Measurements from ENCODE around the gene GMPS.
"Not testable (repeated sequence)": the region's sequence is repeated elsewhere in the genome, so short reads cannot be mapped to it uniquely, and the experiment has no call there.

Gene GMPS

DNA sequence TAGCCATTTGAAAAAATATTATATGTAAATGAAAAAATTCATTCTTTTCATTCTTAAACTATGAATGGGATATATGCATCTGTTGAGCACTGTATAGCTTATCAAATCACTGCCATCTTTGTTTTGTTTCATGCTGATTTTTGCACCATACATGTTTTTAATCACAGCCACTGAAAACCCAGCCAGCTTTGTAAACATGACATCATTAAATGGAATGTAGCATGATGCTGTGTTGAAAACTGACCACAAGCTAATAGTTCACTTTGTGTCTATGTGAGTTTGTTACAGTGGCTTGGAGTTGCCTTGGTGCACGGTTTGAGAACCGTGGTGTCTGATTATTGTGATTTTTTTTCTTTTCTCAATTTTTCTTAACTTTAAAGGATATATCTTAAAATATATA, 75.7 kb downstream of the GMPS start:
- no peak for DNase-seq

DNA sequence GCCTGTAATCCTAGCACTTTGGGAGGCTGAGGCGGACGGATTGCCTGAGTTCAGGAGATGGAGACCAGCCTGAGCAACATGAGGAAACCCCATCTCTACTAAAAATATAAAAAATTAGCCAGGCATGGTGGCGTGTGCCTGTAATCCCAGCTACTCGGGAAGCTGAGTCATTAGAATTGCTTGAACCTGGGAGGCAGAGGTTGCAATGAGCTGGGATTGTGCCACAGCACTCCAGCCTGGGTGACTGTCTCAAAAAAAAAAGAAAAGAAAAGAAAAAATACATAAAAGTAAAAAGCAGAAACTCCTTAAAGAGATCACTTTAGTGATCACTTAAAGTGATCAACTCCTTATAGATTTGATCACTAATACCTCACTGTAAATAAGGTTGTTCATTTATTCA, 78.0 kb downstream of the GMPS start:
- DNase-seq = no peak

DNA sequence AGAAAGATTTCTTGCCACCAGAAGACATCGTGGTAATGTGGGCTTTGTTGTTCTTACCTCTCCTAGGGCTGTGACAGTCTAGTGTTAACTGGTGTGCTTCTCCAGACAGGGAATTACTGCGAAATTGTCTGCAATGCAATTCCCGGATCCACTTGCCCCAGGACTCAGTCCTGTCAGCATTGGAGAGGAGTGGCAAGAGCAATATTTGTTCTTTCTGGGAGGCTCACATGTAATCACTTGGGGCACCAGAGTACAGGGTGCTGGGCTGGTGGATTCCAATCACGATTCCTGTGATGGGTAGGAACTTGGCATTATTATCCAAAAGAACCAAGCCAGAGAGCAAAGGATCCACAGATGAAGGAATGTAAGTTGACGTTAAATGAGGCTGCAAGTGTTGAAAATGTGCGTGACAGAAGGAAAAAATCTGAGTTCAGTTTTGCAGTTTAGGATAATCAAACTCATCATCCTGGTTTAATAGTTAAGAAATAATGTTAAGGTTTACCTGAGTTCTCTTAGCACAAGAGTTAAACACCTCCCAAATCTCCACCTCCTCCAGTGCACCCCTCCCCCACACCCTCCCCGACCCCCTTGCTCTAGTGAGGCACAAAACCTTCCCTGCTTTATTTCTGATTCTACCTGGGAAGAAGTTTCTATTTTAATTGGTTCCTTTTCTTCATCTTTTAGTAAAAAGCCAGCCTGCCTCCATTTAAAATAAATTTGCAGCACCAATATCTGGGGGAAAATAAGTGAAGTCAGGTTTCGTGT, 79.2 kb downstream of the GMPS start:
- no peak for DNase-seq

DNA sequence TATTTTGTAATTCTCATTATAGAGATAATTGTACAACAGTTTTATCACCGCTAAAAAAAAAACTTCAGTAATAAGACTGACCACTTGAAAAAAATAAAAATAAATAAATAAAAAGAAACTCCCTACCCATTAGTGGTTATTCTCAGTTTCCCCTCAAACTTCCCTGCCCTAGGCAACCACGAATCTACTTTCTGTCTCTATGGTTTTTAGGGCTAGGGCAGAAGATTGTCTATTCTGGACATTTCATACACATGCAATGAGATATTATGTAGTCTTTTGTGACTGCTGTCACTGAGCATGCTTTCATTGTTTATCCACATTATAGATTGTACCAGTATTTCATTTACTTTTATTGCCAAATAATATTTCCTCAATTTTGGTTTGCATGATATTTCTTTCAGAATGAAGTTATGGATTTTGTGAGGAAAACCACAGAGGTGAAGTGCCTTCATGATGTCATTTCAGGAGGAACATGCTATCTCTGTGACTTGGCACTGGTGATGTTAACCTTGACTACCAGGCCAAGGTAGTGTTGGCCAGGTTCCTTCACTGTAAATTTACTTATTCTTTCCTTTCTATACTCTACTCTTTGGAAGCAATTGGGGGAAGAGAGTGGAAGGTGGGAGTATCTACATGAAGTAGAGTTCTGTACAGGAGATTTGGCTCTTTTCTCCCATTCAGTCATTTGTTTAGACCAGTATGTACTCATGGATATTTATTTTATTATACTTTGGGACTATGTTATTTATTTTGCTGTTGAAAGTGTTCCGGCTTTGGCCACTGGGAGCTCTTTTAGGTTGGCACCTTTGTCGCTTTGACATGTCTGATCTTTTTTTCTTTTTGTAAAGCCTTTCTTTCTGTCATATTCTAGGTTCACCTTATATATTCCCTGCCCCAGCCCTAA, 86.3 kb downstream of the GMPS start:
- DNase-seq = no peak

DNA sequence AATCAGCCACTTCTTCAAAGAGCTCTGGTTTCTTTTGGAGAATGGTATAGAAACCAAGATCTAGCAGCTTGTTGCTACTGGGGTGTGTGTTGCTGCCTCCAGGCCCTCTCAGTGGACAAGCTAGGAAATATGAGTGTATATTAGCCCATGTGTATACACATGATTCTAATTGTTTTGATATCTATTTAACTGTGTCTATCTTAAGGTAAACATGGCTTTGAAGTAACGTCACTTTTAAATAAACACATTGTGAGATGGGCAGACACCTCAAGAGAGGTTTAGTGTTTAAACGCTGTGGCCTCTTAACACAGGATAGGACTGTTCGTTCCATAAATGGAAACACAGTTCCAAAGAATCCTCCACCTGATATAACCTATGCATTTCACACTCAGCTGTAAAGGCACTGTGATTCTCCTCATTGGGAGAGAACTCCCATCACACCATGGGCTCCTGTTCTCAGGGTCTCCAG, 87.0 kb downstream of the GMPS start:
- DNase-seq = no peak

DNA sequence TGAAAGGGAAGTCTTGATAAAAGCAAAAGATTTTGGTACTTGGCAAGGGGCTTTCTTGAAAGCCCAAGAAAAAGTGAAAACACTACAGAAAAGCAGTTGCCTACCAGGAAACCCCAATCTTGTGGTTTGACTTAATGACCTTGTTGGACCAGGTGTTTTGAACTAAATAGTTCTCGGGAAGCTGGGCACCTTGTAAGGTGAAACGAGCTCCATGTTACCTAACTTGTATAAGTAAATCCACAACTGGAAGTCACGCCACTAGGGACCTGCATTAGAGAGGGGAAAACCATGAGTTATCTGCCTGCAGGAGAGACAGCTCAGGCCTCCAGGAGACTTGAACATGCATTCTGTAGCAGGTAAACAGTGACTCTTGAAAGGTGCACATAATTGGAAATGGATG, 88.2 kb downstream of the GMPS start:
- DNase-seq = no peak

DNA sequence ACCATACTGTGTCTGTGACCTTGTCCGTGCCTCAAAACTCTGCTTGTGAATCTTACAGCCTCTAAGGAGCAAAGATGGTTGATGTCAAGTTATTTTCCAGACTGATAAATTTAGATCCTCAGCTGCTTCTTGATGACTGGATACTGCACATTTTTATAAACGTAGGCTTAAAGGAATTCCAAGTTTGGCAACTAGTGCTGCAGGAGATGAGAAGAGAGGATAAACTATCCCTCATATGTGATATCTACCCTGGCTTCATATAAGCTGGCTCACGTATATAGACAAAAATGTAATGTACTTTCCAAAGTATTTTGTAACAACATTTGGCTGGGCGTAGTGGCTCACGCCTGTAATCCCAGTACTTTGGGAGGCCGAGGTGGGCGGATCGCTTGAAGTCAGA, 89.6 kb downstream of the GMPS start:
- no peak for DNase-seq

DNA sequence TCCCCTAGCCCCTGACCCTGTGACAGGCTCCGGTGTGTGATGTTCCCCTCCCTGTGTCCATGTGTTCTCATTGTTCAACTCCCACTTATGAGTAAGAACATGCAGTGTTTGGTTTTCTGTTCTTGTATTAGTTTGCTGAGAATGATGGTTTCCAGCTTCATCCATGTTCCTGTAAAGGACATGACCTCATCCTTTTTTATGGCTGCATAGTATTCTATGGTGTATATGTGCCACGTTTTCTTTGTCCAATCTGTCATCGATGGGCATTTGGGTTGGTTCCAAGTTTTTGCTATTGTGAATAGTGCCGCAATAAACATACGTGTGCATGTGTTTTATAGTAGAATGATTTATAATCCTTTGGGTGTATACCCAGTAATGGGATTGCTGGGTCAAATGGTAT, 90.6 kb downstream of the GMPS start:
- DNase-seq = not testable (repeated sequence)

DNA sequence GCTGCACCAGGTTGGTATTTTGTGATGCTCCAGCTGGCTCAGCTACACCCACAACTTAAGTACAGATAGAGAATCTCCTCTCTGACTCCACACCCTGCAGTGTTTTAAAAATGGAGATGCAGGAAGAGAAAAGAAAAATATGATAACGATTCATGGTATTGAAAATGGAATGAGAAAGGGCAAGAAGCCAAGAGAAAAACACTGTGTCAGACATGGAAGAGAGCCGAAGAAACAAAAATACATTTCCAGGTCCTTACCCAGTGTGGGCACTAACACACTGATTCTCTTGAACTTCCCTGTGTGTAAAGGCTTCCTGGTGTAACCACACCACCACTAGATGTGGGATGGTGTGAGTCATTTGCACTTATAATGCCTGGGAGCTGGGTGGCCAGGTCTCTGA, 93.1 kb downstream of the GMPS start:
- no peak for DNase-seq

DNA sequence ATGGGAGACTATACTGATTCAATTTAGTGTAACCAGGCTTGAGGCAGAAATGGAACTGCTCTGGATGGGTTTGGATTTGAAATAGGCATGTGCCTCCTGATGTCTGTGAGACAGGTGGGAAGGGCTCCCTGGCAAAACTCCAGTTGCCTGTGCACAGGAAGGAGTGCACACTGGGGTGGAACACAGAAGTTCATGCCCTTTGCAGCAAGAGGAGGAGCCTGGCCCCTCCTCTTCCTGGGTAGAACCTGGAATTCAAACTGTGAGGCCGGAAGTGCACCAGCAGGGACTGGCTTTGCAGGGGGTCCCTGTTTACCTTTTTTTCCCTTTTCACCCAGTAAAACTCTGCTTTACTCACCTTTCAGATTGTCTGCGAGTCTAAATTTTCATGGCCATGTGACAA, 99.9 kb downstream of the GMPS start:
- DNase-seq = no peak

DNA sequence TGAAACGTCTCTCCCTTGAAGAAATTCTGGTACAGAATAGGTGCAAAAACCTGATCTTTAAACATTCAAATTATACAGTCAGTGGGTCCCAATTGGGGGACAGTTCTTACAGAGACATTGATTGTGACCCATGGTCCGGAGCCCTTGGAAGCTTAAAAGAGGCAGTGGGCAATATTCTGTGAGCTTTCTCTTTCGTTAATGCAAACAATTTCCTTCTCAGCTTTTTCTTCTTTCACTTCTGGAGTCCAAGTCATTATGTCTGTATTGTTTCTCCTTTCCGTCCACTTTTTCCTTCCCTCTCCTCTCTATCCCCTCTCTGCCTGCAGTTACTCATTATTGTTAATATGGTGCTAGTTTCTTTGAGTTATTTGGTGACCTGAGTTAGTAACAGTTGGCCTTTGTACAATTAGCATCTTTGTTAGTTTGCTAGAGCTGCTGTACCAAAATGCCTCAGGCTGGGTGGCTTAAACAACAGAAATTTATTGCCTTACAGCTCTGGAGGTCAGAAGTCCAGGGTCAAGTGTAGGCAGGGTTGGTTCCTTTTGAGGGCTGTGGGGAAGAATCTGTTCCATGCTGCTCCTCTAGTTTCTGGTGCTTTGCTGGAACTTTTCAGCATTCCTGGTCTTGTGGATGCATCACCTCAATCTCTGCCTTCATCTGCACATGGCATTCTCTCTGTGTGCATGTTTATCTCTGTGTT, 102.6 kb downstream of the GMPS start:
- DNase-seq = no peak

DNA sequence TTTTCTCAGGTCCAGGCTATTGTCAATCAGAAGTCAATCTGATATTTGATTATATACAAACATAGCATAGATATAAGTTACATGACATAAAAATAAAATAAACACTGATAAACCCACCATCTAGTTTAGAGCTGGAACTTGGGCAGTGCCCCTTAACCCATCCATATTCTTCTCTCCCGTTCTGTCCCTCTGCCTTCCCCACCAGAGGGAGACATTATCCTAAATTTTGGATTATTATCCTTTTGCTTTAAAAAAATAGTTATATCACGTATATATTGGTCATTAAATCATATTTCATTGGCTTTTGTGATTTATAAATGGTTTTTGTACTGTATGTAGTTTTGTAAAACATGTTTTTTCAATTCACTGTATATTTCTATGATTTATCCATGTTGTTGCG, 107.9 kb downstream of the GMPS start:
- no peak for DNase-seq

DNA sequence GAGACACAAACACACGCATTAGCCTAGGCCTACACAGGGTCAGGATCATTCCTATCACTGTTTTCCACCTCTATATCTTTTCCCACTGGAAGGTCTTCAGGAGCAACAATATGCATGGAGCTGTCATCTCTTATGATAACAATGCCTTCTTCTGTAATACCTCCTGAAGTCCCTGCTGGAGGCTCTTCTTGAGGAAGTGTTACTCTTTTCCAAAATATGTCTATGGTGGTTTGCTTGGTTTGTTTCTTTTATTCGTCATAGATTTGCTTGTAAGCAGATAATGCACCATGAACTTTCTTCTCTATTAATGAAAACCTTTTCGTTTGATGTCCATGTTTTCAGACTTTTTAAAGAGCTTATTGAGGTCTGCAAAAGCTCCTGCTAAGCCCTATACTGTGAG, 109.3 kb downstream of the GMPS start:
- DNase-seq = no peak

DNA sequence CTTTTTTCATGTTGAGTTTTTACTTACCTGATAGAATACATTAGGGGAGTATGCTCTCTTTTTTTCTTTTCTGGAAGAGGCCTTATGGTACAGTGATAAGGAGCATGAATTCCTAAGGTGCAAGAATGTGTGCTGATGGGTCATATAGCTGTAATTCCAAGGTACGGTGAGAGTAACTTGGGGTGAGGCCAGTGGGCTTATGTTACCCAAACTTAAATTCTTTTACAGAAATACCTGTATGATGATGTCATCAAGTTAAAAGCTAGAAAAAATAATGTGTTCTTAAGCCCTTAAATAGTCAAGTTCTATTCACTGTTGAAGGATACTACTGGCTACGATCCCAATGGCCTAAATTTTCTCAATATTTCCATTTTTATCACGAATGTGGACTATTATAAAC, 111.2 kb downstream of the GMPS start:
- DNase-seq = no peak

DNA sequence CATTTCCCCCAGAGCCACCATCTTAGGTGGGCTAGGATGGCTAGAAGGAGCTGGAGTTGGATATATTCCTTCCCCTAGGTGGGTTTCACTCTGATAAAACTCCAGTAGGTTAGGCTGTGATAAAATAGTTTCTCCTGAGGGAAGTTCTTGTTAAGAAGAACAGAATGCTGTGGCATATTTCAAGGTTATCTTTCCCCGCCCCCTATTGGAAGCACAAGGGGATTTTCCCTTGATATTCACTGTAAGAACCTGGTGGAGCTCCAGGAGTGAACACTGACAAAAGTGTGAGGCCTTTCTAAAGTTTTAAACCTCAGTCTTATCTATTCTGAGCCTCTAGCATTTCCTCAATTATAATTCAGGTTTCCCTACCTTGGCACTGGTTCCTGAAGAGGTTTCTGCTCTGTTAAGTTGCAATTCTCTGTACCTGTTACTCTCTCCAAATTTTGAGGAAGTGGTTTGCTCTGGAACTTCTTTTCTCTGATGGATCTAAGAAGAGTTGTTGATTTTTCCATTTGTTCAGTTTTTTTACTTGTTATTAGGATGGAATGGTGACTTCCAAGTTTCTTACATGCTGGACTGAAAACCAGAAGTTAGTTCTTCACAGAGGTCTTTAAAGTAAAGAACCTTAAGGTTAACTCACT, 113.5 kb downstream of the GMPS start:
- DNase-seq = no peak

DNA sequence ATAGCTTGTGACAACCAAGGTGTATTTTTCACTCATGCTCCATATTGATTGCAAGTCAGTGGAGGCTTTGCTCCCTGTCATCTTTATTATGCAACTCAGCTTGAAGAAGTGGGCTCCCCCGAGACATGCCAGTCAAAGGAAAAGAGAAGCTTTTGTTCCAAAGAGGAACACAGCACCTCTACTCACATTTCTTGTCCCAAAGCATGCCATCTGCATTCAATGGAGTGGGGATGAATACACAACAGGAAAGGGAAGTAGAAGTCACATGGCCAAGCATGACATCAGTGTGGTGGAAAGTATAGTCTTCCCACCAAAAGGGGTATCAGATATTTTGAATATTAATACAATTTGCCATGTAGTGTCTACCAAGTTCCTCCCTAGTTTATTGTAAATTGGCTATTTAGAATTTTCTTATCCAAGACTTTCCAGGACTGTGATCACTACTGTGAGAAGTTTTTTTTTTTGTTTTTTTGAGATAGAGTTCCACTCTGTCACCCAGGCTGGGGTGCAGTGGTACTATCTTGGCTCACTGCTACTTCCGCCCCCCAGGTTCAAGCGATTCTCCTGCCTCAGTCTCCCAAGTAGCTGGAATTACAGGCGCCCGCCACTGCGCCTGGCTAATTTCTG, 114.5 kb downstream of the GMPS start:
- no peak for DNase-seq

DNA sequence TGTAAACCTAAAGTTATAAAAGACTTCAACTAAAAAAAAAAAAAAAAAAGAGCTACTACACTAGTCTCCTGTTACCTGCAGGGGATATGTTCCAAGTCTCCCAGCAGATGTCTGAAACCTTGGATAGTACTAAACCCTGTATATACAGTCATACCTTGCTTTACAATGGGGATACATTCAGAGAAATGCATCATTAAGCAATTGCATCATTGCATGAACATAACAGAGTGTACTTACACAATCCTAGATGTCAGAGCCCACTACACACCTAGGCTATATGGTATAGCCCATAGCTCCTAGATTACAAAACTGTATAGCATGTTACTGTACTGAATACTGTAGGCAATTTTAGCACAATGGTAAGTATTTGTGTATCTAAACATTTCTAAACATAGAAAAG, 119.1 kb downstream of the GMPS start:
- DNase-seq = no peak

DNA sequence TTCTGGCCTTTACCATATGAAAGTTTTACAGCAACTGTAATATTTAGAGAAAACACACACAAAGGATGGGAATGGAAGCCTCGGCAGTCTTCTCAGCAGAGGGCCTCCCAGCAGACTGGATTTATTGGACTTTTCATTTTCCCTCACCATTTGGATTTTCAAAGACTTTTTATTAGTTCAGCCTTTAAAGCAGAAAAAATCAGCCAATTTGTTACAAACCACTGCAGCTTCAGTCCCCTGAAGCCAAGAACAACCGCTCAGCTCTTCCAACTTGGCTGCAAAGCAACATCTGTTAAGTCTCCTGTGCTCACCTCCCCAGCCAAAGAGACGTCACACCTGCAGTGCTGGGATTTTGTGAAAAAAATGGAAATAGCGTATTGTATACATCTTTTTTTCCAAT, 120.8 kb downstream of the GMPS start:
- no peak for DNase-seq

DNA sequence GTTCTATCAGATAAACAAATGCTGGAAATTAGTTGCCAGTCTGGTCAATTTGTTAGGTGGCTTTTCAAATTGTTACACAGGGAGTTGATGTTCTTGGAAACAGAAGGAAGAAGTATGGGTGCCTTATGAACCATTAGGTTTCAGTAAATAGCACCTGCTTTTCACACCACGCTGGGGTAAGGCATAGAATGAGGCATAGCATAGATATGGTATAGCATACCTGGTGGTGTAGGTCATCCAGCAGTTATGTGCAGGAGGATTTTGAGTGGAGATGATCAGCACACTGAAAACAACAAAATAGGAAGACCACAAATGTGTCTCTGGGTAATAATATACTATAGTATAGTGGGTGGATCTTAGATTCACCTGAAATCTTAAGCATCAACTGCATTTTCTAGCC, 121.4 kb downstream of the GMPS start:
- no peak for DNase-seq

Data from NCI-H187 (cell line).